H1 (cell line): ENCODE data around the gene MMAA. TPM values are rescaled to one million over a fixed set of nuclear protein-coding genes. Genes with fewer than 3 reads are reported as not detected.

ENCODE experiments used
- ATF2 ChIP-seq: IDR thresholded peaks from 2 replicates; pipeline ENCODE4 v1.6.1; 2012; ENCODE audit warnings: low read length, inconsistent platforms
- ATF3 ChIP-seq: IDR thresholded peaks from 2 replicates; pipeline ENCODE4 v1.6.1; 2011; ENCODE audit warnings: low read depth, mild to moderate bottlenecking, low read length; ENCODE audit not compliant: insufficient read depth
- BCL11A ChIP-seq, 2 experiments: IDR thresholded peaks; one replicate each; pipeline ENCODE4 v1.6.1; 2011; ENCODE audit warnings: low read depth in 2 of 2, low read length in 2 of 2, mild to moderate bottlenecking in 2 of 2
- CHD2 ChIP-seq: IDR thresholded peaks from 2 replicates; pipeline ENCODE4 v1.6.1; 2012; ENCODE audit warnings: low read length, improper control_type of control experiment
- GABPA ChIP-seq: IDR thresholded peaks from 2 replicates; pipeline ENCODE4 v1.6.1; 2011; ENCODE audit warnings: mild to moderate bottlenecking, low read length, moderate library complexity, borderline replicate concordance; ENCODE audit not compliant: insufficient read depth
- HDAC2 ChIP-seq, 2 experiments: fragments of 300-600 bp in 1 of 2; sonication (generic) in 1 of 2; IDR thresholded peaks; 2 replicates each; pipeline ENCODE4 v1.6.1; 2011 to 2012; ENCODE audit warnings: low read depth in 2 of 2, low read length in 2 of 2, mild to moderate bottlenecking in 2 of 2, moderate library complexity in 2 of 2, borderline replicate concordance in 1 of 2, inconsistent platforms in 1 of 2
- HDAC6 ChIP-seq: IDR thresholded peaks from one replicate; pipeline ENCODE4 v1.7.1; 2012; ENCODE audit warnings: low read depth, mild to moderate bottlenecking, inconsistent platforms, low read length, moderate library complexity
- KDM4A ChIP-seq: IDR thresholded peaks from one replicate; pipeline ENCODE4 v1.7.1; 2012; ENCODE audit warnings: low read depth, mild to moderate bottlenecking, moderate library complexity, low read length, inconsistent platforms; ENCODE audit not compliant: severe bottlenecking
- KDM5A ChIP-seq: fragments of 200-600 bp; IDR thresholded peaks from 2 replicates; pipeline ENCODE4 v1.7.1; 2012; ENCODE audit warnings: mild to moderate bottlenecking, low read length, inconsistent platforms, mixed read lengths
- NANOG ChIP-seq: IDR thresholded peaks from 2 replicates; pipeline ENCODE4 v1.6.1; 2011; ENCODE audit warnings: low read length, low read depth, mild to moderate bottlenecking, inconsistent platforms; ENCODE audit not compliant: insufficient read depth, poor library complexity, severe bottlenecking
- POLR2A ChIP-seq, 2 experiments: IDR thresholded peaks; 1 replicate in 1 of 2; 2 replicates in 1 of 2; pipeline ENCODE4 v1.6.1; 2011; ENCODE audit warnings: low read depth in 2 of 2, low read length in 2 of 2, mild to moderate bottlenecking in 2 of 2; ENCODE audit errors: control extremely low read depth in 1 of 2
- SIN3A ChIP-seq, 2 experiments: IDR thresholded peaks in 1 of 2; conservative IDR thresholded peaks in 1 of 2; 2 replicates each; pipeline ENCODE4 v1.6.1; 2011 to 2012; ENCODE audit warnings: low read length in 2 of 2, improper control_type of control experiment in 1 of 2, low read depth in 1 of 2, mild to moderate bottlenecking in 1 of 2
- SIRT6 ChIP-seq: IDR thresholded peaks from one replicate; pipeline ENCODE4 v1.7.1; 2012; ENCODE audit warnings: low read length, inconsistent platforms
- TBP ChIP-seq: IDR thresholded peaks from 2 replicates; pipeline ENCODE4 v1.6.1; 2011; ENCODE audit warnings: low read depth, low read length, improper control_type of control experiment
- polyA plus RNA-seq, 7 experiments: library from polyadenylated mRNA; depleted of rRNA in 3 of 7; stranded (reverse) in 5 of 7; unstranded in 2 of 7; fragments of >200 nt in 5 of 7; fragments of 200-250 nt in 2 of 7; gene quantifications; 1 replicate in 5 of 7; 2 replicates in 1 of 7; 4 replicates in 1 of 7; pipeline versions ENCODE4 v1.2.1 to v1.2.3, GENCODE V29; 2011 to 2013; ENCODE audit warnings: missing spikeins in 2 of 7, mixed read lengths in 2 of 7
- total RNA-seq: library from RNA; stranded (reverse); fragmentation: NEBNext Ultra II Directional; extraction: Animal tissue kit (Norgen Biotek cat#: 25700); gene quantifications from 2 replicates; pipeline ENCODE4 v1.2.1, GENCODE V29; 2021
- TF ChIP-seq, protein P1 (sequence below): IDR thresholded peaks from 2 replicates; pipeline ENCODE4 v1.6.1; 2011; ENCODE audit warnings: low read length, improper control_type of control experiment

The MMAA gene
- total and polyA plus RNA-seq, 2 of the 8 experiments (the other 6 are each of a cell fraction or from before 2014, with no cell fraction given) = 0.98 to 4.9 TPM

DNA sequence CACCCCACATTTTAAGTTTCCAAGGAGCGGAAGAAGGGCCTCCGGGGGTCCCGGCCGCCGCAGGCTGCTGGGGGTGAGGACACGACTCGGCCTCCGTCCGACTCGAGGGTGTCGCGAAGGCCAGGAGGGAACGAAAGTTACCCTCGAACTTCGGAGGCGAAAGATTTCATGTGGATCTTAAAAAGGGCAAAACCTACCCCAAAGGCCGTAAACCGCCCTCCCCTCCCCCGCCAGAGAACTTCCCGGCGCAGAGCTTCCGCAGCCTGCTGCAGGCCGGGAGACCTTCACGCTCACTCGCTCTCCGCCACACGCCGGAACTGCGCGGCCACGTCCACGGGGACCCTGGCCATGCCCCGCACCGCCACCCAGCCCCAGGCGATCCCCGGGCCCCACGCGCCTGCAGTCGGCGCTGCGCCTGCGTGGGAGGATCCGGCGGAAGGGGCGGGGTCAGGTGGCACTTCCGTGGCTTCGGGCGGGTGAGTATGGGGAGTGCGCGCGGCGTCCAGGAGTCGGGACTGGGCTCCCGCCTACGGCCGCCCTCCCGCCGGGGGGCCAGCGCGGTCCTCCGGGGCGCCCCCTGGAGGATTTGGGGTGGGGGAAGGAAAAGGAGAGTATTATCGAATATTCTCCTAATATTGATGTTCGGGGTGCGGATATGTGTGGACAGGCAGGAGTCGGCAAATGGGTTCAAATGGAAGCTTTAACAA, at the start of gene MMAA (continued):
- TF ChIP-seq, protein P1, sequence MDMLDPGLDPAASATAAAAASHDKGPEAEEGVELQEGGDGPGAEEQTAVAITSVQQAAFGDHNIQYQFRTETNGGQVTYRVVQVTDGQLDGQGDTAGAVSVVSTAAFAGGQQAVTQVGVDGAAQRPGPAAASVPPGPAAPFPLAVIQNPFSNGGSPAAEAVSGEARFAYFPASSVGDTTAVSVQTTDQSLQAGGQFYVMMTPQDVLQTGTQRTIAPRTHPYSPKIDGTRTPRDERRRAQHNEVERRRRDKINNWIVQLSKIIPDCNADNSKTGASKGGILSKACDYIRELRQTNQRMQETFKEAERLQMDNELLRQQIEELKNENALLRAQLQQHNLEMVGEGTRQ = no peak
- TF ChIP-seq HDAC6 (no peak), KDM5A (0 out of 2 replicates have a peak, but pooled peaks have one; percentile 14), SIRT6 (no peak), NANOG (no peak), ATF3 (no peak), SIN3A (conservative IDR thresholded peaks at IDR 0.05 in 1 of 2, IDR thresholded peaks at IDR 0.05 in 1 of 2; ENCODE audit: low read depth in 1 of 2, low read length in 2 of 2) (0 out of 4 replicates have a peak, but pooled peaks of 1 of the 2 experiments have one; percentile 18), CHD2 (no peak), ATF2 (no peak), TBP (peak; percentile 24; the same call in 1 of the 2 replicates), POLR2A (IDR thresholded peaks at IDR 0.05; ENCODE audit: control extremely low read depth in 1 of 2, low read depth in 2 of 2, low read length in 2 of 2) (peak in 1 of 2 experiments; percentile 81; a peak in 2 of 3 replicates), HDAC2 (IDR thresholded peaks at IDR 0.05; ENCODE audit: borderline replicate concordance in 1 of 2, low read depth in 2 of 2, low read length in 2 of 2) (peak; percentile 82 to 85; a peak in 1 of 4 replicates), BCL11A (IDR thresholded peaks at IDR 0.05; ENCODE audit: low read depth in 2 of 2, low read length in 2 of 2) (no peak), GABPA (peak; percentile 65; the same call in 1 of the 2 replicates), KDM4A (peak; percentile 95)
